ENCODE results near the gene ARMC10. TPM values are rescaled to one million over a fixed set of nuclear protein-coding genes. Genes with fewer than 3 reads are reported as not detected.

Gene ARMC10
- total RNA-seq, 4 donors from 2014 or later, result 12.7 to 50.7 (median 27.0) TPM

- Histone ChIP-seq H3K4me1 (peaks cover 5 to 44% (median 17%) of the 10 kb centered on the region in 4 donors), H3K9me3 (no peaks in the 10 kb centered on the region), H3K27me3 (no peaks in the 10 kb centered on the region), H3K36me3 (peaks cover 0 to 3% (median 0%) of the 10 kb centered on the region in 4 donors), H3K4me3 (no peak overlapping the region), H3K27ac (no peak overlapping the region)
- 81 to 89% methylated on average over 5 to 9 of the region's 9 CpGs for WGBS, 2 donors (ENCODE audit: low coverage in 1 of 2)
- in situ Hi-C loops (cut with MboI; ENCODE audit: low pct_ligation_motif_present in 1 of 4, low pct_unique_long_range_greater_than_20kb in 1 of 4, low sequenced_read_pairs in 3 of 4) (no loop called here), intact Hi-C loops (cut with DNase I; ENCODE audit: low total_unique reads) (no loop called here)
- TF ChIP-seq, protein P1, sequence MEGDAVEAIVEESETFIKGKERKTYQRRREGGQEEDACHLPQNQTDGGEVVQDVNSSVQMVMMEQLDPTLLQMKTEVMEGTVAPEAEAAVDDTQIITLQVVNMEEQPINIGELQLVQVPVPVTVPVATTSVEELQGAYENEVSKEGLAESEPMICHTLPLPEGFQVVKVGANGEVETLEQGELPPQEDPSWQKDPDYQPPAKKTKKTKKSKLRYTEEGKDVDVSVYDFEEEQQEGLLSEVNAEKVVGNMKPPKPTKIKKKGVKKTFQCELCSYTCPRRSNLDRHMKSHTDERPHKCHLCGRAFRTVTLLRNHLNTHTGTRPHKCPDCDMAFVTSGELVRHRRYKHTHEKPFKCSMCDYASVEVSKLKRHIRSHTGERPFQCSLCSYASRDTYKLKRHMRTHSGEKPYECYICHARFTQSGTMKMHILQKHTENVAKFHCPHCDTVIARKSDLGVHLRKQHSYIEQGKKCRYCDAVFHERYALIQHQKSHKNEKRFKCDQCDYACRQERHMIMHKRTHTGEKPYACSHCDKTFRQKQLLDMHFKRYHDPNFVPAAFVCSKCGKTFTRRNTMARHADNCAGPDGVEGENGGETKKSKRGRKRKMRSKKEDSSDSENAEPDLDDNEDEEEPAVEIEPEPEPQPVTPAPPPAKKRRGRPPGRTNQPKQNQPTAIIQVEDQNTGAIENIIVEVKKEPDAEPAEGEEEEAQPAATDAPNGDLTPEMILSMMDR (IDR thresholded peaks at IDR 0.05), result no peak
- no peak for TF ChIP-seq POLR2AphosphoS5 (IDR thresholded peaks at IDR 0.05)
- TF ChIP-seq POLR2A (IDR thresholded peaks at IDR 0.05), result no peak
- no peak for TF ChIP-seq EP300 (IDR thresholded peaks at IDR 0.05; ENCODE audit: low read depth)
- no peak for DNase-seq
Observed at GRCh38 chr7:103132995-103133688, 58.2 kb downstream of the ARMC10 start.

DNA sequence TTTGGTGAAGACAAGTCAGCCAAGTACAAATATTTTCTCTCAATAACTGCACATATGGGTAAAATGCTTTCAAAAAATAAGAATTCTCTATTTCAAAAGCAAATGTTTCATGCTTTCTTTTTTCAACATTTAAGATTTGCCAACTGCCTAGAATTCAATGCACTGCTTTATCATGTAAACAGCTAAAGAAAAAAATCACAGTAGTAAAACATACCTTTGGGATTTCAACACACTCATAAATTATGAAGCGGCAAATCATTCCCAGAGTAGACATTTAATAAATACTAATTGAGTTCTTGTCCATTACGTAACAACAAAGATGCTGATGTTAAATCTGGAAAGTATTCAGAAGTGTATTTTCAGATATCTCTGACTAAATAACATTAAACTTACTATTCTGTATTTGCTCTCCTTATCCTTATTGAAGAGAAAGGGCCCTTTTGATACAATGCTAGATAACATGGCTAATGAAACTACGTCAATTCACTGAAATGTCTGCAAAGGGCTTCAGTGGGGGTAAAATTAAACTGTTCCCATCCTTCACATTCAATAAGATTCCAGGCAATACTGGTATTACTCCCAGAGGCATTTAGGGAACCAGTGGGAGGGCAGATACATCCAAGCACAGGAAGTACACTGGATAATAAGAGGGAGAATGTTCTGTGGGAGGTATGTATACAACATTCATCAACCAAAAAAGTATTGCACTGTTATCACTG is 60.1 kb downstream of the ARMC10 start:
- in situ Hi-C loops (cut with MboI; ENCODE audit: low pct_ligation_motif_present in 1 of 4, low pct_unique_long_range_greater_than_20kb in 1 of 4, low sequenced_read_pairs in 3 of 4) (no loop called here), intact Hi-C loops (cut with DNase I; ENCODE audit: low total_unique reads) (no loop called here)
- no peak for DNase-seq
- no peak overlapping the region for H3K27ac ChIP-seq
- no peaks in the 10 kb centered on the region for H3K27me3 ChIP-seq
- no peaks in the 10 kb centered on the region for H3K9me3 ChIP-seq
- H3K36me3 ChIP-seq, result no peaks in the 10 kb centered on the region
- no peak overlapping the region for H3K4me3 ChIP-seq
- TF ChIP-seq POLR2A (IDR thresholded peaks at IDR 0.05) (no peak), EP300 (IDR thresholded peaks at IDR 0.05; ENCODE audit: low read depth) (no peak), POLR2AphosphoS5 (IDR thresholded peaks at IDR 0.05) (no peak)
- TF ChIP-seq, protein P1 (IDR thresholded peaks at IDR 0.05), result no peak
- peaks cover 0 to 35% (median 15%) of the 10 kb centered on the region in 4 donors for H3K4me1 ChIP-seq
- WGBS, 2 donors (ENCODE audit: low coverage in 1 of 2), result 74% methylated on average over 3 of the region's 3 CpGs

GRCh38 chr7:103140061-103140460 is 65.1 kb downstream of the ARMC10 start:
- in situ Hi-C loops (cut with MboI; ENCODE audit: low pct_ligation_motif_present in 1 of 4, low pct_unique_long_range_greater_than_20kb in 1 of 4, low sequenced_read_pairs in 3 of 4) (no loop called here), intact Hi-C loops (cut with DNase I; ENCODE audit: low total_unique reads) (no loop called here)
- no peak for TF ChIP-seq POLR2AphosphoS5 (IDR thresholded peaks at IDR 0.05)
- TF ChIP-seq EP300 (IDR thresholded peaks at IDR 0.05; ENCODE audit: low read depth), result no peak
- TF ChIP-seq, protein P1 (IDR thresholded peaks at IDR 0.05), result no peak
- no peak for TF ChIP-seq POLR2A (IDR thresholded peaks at IDR 0.05)
- no peaks in the 10 kb centered on the region for H3K9me3 ChIP-seq
- no peaks in the 10 kb centered on the region for H3K27me3 ChIP-seq
- no peak overlapping the region for H3K27ac ChIP-seq
- H3K36me3 ChIP-seq, result no peaks in the 10 kb centered on the region
- DNase-seq, result no peak
- peaks cover 2 to 43% (median 25%) of the 10 kb centered on the region in 4 donors for H3K4me1 ChIP-seq
- no peak overlapping the region for H3K4me3 ChIP-seq
- 85% methylated on average over 2 of the region's 2 CpGs; no CpG with 5 or more reads in 1 of the 2 donors for WGBS, 2 donors (ENCODE audit: low coverage in 1 of 2)

GRCh38 chr7:103140685-103141084 is 65.7 kb downstream of the ARMC10 start:
- H3K36me3 ChIP-seq, result no peaks in the 10 kb centered on the region

More at GRCh38 chr7:103140685-103141084, 65.7 kb downstream of the ARMC10 start:
- in situ Hi-C loops (cut with MboI; ENCODE audit: low pct_ligation_motif_present in 1 of 4, low pct_unique_long_range_greater_than_20kb in 1 of 4, low sequenced_read_pairs in 3 of 4) (no loop called here), intact Hi-C loops (cut with DNase I; ENCODE audit: low total_unique reads) (no loop called here)
- DNase-seq, result no peak
- 72 to 100% methylated on average over 1 to 2 of the region's 2 CpGs for WGBS, 2 donors (ENCODE audit: low coverage in 1 of 2)
- no peaks in the 10 kb centered on the region for H3K9me3 ChIP-seq
- no peak overlapping the region for H3K27ac ChIP-seq
- no peak for TF ChIP-seq POLR2AphosphoS5 (IDR thresholded peaks at IDR 0.05)
- TF ChIP-seq EP300 (IDR thresholded peaks at IDR 0.05; ENCODE audit: low read depth), result no peak
- TF ChIP-seq, protein P1 (IDR thresholded peaks at IDR 0.05), result no peak
- no peak for TF ChIP-seq POLR2A (IDR thresholded peaks at IDR 0.05)
- no peaks in the 10 kb centered on the region for H3K27me3 ChIP-seq
- no peak overlapping the region for H3K4me3 ChIP-seq
- peaks cover 3 to 43% (median 27%) of the 10 kb centered on the region in 4 donors for H3K4me1 ChIP-seq
